Activated CD4-positive, alpha-beta T cell treated with anti-CD3 and anti-CD28 coated beads, Interleukin-2, amount 50 U/mL, for 24 hours (primary cell): ENCODE measurements around the gene RAPGEFL1.
"Not testable (repeated sequence)": the region's sequence is repeated elsewhere in the genome, so short reads cannot be mapped to it uniquely, and the experiment has no call there.

ENCODE experiments used
- DNase-seq, 2 donors: peaks; one replicate each; pipeline ENCODE4 v3.0.0-alpha.2; 2020; ENCODE audit warnings: low read depth in 1 of 2, low spot score in 1 of 2

The RAPGEFL1 gene

DNA sequence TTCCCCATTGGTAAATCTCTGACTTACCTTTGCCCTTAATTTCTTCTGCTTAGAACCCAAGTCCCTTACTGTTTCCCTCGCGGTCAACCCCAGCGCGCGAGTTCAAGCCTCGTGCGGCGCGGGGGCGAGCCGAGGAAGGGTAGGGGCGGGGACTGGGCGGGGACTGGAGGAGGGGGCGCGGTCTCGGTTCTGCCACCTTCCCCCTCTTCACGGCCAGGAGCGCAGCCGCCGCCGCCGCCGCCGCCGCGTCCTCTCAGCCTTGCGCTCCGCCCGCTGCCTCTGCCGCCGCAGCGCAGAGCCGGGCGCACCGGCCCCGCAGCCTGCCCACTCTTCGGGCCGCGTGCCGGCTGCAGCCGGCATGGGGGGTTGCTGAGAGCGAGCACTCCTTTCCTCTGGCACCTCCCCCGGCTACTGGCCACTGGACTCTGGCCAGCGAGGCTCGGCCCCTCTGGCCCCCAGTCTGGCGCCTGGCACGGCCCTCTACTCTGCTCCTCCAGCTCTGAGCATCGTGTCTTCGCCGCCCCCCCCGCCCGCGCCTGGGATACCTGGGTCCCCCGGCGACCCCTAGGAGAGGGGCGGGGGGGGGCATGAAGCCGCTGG is at the start of gene RAPGEFL1:
TSS of gene RAPGEFL1 (plus strand) at position 196 of the 600 bp plus-strand sequence. CDS start at position 588, 392 bp downstream.
- peak; percentile 73 to 77 for DNase-seq

DNA sequence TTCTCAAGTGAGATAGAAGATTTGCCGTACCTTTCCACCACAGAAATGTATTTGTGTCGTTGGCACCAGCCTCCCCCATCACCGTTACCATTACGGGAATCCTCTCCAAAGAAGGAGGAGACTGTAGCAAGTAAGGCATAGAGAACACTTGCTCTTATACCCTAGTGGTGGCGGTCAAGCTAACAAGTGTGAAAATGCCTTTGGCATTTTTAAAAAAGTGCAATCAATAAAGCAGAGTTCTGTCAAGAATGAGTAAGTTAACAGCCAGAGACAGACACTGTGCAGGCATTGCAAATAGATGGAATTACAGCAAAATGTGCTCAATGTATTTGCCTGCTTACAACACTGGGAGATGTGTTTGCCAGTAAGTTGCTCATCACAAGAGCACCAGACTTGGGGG is 47.8 kb upstream of the RAPGEFL1 start:
- DNase-seq, result no peak

DNA sequence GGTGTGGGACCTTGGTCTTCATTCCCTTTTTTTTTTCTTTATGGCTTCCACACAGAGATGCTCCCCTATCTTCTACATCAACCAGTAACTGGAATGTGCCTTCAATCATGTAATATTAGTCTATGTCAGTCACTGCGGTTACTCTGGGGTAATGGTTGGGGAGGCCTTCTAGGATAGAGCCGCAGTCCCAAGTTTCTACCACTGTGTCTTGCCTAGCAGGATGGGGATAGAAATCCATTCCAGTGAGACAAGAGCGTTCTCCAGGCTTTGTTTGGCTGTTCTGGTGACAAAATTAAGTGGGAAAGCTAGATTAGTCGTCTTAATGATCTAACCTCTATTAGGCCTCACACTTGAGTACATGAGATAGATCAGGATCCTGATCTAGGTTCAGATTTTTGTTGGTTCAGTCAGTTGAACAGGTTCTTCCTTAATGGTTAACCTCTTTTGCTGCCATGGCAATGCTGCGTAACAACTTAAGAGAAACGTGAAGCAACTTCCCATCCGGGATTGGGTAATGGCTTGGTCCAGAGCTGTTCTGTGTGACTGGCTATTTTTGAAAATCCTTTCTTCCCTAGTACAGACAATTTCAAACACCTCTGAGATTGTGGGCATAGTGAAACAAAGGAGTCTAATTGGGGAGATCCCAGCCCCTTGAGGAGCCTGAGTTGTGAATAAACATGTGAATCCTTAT is 46.8 kb upstream of the RAPGEFL1 start:
- no peak for DNase-seq

DNA sequence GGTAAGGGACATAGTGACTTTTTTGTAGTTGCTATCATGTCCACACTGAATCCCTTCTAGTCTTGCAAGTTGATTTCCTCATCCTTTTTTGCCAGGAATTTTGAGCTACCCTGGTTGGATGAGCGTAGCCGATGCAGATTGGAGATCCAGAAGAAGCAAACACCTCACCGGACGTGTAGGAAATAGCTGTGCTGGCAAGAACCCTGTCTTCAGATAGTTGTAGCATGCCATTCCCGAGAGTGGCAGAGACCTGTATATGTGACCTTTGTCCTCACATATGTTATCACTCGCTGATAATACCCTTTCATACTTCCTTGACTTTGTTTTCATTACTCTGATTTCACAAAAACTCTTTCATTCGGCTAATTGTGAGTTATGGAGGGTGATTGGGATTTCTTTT is 43.1 kb upstream of the RAPGEFL1 start:
- DNase-seq, result no peak

GRCh38 chr17:40135817-40136216 is 41.5 kb upstream of the RAPGEFL1 start:
- no peak for DNase-seq

DNA sequence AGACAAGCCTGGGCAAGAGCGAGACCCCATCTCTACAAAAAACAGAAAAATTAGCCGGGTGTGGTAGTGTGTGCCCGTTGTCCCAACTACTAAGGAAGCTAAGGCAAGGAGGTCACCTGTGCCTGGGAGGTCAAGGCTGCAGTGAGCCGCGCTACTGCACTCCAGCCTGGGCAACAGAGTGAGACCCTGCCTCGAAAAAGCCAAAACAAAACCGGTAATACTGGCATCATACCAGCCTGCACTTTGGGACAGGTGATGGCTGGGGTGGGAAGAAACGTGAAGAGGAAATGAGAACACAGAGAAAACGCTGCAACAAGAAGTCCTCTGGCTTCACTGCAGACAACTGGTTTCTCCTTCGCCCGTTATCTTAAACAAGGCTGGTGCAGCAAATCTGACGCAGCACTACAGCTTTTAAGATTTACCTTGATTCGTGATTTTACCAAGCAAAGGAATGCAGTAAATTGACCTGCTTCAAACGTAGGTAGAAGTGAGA is 37.7 kb upstream of the RAPGEFL1 start:
- no peak for DNase-seq

DNA sequence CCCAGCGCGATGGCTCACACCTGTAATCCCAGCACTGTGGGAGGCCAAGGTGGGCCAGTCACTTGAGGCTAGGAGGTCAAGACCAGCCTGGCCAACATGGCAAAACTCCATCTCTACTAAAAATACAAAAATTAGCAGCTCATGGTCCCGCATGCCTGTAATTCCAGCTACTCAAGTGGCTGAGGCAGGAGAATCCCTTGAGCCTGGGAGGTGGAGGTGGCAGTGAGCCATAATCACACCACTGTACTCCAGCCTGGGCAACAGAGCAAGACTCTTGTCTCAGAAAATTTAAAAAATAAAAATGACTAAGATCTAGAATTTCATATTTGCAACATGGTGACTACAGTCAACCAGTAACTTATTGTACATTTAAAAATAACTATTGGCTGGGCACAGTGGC is 34.1 kb upstream of the RAPGEFL1 start:
- not testable (repeated sequence) for DNase-seq

GRCh38 chr17:40145476-40145875 is 31.8 kb upstream of the RAPGEFL1 start:
- DNase-seq, result no peak

DNA sequence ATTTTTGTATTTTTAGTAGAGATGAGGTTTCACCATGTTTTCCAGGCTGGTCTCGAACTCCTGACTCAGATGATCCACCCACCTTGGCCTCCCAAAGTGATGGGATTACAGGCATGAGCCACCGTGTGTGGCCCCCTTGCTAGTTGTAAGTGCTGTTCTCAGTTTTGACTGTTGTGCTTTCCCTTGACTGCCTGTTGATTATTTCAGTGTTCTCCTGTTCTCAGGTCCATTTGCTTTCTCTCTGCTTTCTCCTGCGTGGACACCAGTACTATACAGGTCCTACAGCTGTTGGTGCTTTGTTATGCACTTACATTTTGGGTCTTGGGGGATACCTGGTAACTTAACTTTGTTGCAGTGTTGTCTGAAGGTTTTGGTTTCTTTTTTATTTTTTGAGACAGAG is 28.7 kb upstream of the RAPGEFL1 start:
- DNase-seq, result no peak

DNA sequence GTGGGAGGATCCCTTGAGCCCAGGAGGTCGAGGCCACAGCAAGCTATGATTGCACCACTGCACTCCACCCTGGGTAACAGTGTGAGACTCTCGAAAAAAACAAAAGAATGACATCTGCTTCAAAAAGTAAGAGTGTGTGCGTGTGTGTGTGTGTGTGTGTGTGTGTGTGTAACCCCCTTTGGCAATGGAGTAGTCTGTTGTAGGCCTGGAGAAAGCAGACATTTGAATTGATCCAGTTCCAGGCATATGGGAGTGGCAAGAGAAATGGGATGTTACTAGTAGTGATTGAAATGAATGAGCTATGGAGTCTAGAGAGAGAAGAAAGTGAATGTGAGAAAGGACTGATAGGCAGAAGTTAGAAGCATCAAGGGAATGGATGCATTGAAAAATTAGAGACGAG is 27.0 kb upstream of the RAPGEFL1 start:
- DNase-seq, result no peak

- no peak for DNase-seq
These were observed 25.8 kb upstream of the RAPGEFL1 start for GRCh38 chr17:40151414-40151963.

GRCh38 chr17:40153603-40154236 is 23.6 kb upstream of the RAPGEFL1 start:
- no peak for DNase-seq

GRCh38 chr17:40157973-40158372 is 19.3 kb upstream of the RAPGEFL1 start:
- no peak for DNase-seq

DNA sequence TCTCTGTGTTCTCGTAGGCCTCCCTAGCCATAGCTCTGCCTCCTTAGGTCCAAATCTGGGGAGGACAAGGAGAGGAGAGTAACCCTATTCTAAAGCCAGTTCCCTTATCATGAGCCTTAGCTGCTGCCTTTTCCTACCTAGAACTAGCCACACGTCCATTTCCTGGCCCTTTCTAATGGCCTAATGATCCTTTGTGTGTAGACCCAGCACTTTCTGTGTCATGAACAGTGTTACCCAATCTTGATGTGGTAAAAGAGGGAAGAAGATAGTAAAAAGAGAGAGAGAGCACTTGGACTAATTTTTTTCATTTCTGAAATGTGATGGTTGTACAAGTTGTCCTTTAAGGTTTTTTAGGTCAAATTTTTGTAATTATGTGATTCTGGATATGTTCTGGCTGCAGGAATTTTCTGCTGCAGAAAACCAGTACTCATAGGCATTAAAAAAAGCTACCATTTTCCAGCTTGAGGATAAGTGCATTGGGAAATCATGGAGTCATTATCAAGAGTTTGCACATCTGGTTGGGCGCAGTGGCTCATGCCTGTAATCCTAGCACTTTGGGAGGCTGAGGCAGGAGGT is 18.7 kb upstream of the RAPGEFL1 start:
- DNase-seq, result no peak

GRCh38 chr17:40159456-40159855 is 17.8 kb upstream of the RAPGEFL1 start:
- DNase-seq, result no peak

GRCh38 chr17:40167685-40168261 is 9.5 kb upstream of the RAPGEFL1 start:
- DNase-seq, result no peak

GRCh38 chr17:40168262-40168832 is 8.9 kb upstream of the RAPGEFL1 start:
- DNase-seq, result no peak

- DNase-seq, result no peak
These were observed 6.9 kb upstream of the RAPGEFL1 start for GRCh38 chr17:40170325-40170724.

- DNase-seq, result no peak
These were observed 5.5 kb upstream of the RAPGEFL1 start for GRCh38 chr17:40171750-40172149.

DNA sequence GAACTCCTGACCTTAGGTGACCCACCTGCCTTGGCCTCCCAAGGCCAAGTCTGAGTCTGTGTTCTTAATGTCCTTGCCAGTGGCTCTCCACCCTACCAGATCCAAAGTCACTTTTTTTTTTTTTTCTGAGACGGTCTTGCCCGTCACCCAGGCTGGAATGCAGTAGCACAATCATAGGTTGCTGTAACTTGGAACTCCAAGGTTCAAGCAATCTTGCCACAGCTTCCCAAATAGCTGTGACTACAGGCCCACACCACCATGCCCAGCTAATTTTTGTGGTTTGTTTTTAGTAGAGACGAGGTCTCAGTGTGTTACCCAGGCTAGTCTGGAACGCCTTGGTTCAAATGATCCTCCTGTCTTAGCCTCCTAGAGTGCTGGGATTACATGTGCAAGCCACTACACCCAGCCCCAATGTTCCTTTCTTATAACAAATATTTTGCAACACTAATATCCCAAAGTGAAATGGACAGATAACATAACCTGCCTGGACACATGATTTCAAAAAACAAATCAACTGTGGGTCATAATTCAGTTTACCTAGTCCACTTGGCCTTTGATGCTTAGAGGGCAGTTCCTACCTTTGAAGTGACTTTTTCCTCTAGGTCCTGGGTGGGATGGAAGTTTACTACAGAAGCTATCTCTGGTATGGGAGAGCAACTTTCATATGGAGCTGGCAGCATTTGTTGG is 4.0 kb upstream of the RAPGEFL1 start:
- DNase-seq, result no peak
